Loucy (cell line): Measurements from ENCODE around the gene RSAD1.

Source experiments
- H2AFZ ChIP-seq: fragments of 200-600 bp; sonication (generic); 2 replicates; pipeline ENCODE4 v1.6.0; 2016; ENCODE audit warnings: antibody characterized with exemption, mild to moderate bottlenecking, low read length, moderate library complexity
- H3F3A ChIP-seq: fragments of 200-600 bp; 2 replicates; pipeline ENCODE4 v1.6.0; 2016; ENCODE audit warnings: antibody characterized with exemption, low read depth, mild to moderate bottlenecking
- H3K27me3 ChIP-seq: fragments of 200-600 bp; sonication (generic); 2 replicates; pipeline ENCODE4 v1.6.1; 2014; ENCODE audit warnings: low read length, mild to moderate bottlenecking; ENCODE audit not compliant: insufficient read depth, poor library complexity, severe bottlenecking
- H3K36me3 ChIP-seq: fragments of 200-600 bp; sonication (generic); 2 replicates; pipeline ENCODE4 v1.6.1; 2016; ENCODE audit warnings: low read length; ENCODE audit not compliant: insufficient read depth
- H3K4me1 ChIP-seq: fragments of 200-600 bp; sonication (generic); 2 replicates; pipeline ENCODE4 v1.5.1; 2014; ENCODE audit warnings: low read length, mild to moderate bottlenecking; ENCODE audit not compliant: insufficient read depth, poor library complexity, severe bottlenecking
- H3K4me2 ChIP-seq: fragments of 200-600 bp; sonication (generic); 2 replicates; pipeline ENCODE4 v1.6.0; 2014; ENCODE audit warnings: antibody characterized with exemption, low read length, low read depth, mild to moderate bottlenecking; ENCODE audit not compliant: poor library complexity, severe bottlenecking
- H3K4me3 ChIP-seq: fragments of 200-600 bp; sonication (generic); 2 replicates; pipeline ENCODE4 v1.5.1; 2014; ENCODE audit warnings: low read length, mild to moderate bottlenecking, mixed read lengths; ENCODE audit not compliant: poor library complexity, severe bottlenecking
- H3K79me2 ChIP-seq: fragments of 200-600 bp; sonication (generic); 2 replicates; pipeline ENCODE4 v1.6.1; 2014; ENCODE audit warnings: low read length; ENCODE audit not compliant: insufficient read depth
- H3K9ac ChIP-seq: fragments of 200-600 bp; sonication (generic); 2 replicates; pipeline ENCODE4 v1.6.0; 2014; ENCODE audit warnings: mild to moderate bottlenecking, low read depth, low read length, moderate library complexity; ENCODE audit not compliant: poor library complexity, severe bottlenecking
- H3K9me2 ChIP-seq: fragments of 200-600 bp; sonication (generic); replicated peaks from 2 replicates; pipeline ENCODE4 v1.6.1; 2016; ENCODE audit warnings: low read depth, low read length, mixed read lengths
- H3K9me3 ChIP-seq: fragments of 200-600 bp; sonication (generic); 2 replicates; pipeline ENCODE4 v1.6.1; 2014; ENCODE audit warnings: mild to moderate bottlenecking, antibody characterized with exemption, low read length, low read depth; ENCODE audit not compliant: insufficient read depth
- H4K20me1 ChIP-seq: fragments of 200-600 bp; sonication (generic); 2 replicates; pipeline ENCODE4 v1.6.0; 2014; ENCODE audit warnings: antibody characterized with exemption, low read length, mild to moderate bottlenecking; ENCODE audit not compliant: insufficient read depth, poor library complexity, severe bottlenecking
- CTCF ChIP-seq: fragments of 200-600 bp; sonication (generic); conservative IDR thresholded peaks from 2 replicates; pipeline ENCODE4 v1.5.1; 2014; ENCODE audit warnings: mild to moderate bottlenecking, antibody characterized with exemption, low read length
- EZH2phosphoT487 ChIP-seq: fragments of 200-600 bp; IDR thresholded peaks from 2 replicates; pipeline ENCODE4 v1.6.1; 2018; ENCODE audit warnings: antibody characterized with exemption, mild to moderate bottlenecking, moderate library complexity, borderline replicate concordance

Gene RSAD1

GRCh38 chr17:50523208-50523607, 44.5 kb downstream of the RSAD1 start:
- Histone ChIP-seq H3K4me3 (no peak overlapping the region), H2AFZ (no peak overlapping the region), H3K36me3 (no peaks in the 10 kb centered on the region), H3K9ac (no peak overlapping the region), H3K79me2 (no peaks in the 10 kb centered on the region), H3K9me2 (no peaks in the 10 kb centered on the region), H3K4me2 (no peak overlapping the region), H3K9me3 (no peaks in the 10 kb centered on the region), H3K27me3 (no peaks in the 10 kb centered on the region), H4K20me1 (no peaks in the 10 kb centered on the region), H3K4me1 (no peaks in the 10 kb centered on the region), H3F3A (no peaks in the 10 kb centered on the region)
- TF ChIP-seq EZH2phosphoT487 (no peak), CTCF (no peak)

GRCh38 chr17:50524838-50525237, 46.2 kb downstream of the RSAD1 start:
- Histone ChIP-seq H2AFZ (no peak overlapping the region), H3K4me3 (no peak overlapping the region), H3F3A (no peaks in the 10 kb centered on the region), H3K27me3 (no peaks in the 10 kb centered on the region), H3K9ac (no peak overlapping the region), H3K79me2 (no peaks in the 10 kb centered on the region), H3K4me2 (no peak overlapping the region), H3K36me3 (no peaks in the 10 kb centered on the region), H3K4me1 (no peaks in the 10 kb centered on the region), H3K9me2 (no peaks in the 10 kb centered on the region), H4K20me1 (no peaks in the 10 kb centered on the region), H3K9me3 (no peaks in the 10 kb centered on the region)
- no peak for TF ChIP-seq EZH2phosphoT487
- TF ChIP-seq CTCF, result no peak

- no peak overlapping the region for H3K9ac ChIP-seq
- H3K4me3 ChIP-seq, result no peak overlapping the region
- H3K4me2 ChIP-seq, result no peak overlapping the region
- H2AFZ ChIP-seq, result no peak overlapping the region
- H4K20me1 ChIP-seq, result no peaks in the 10 kb centered on the region
- H3K27me3 ChIP-seq, result no peaks in the 10 kb centered on the region
- no peaks in the 10 kb centered on the region for H3K9me3 ChIP-seq
- H3F3A ChIP-seq, result no peaks in the 10 kb centered on the region
- TF ChIP-seq EZH2phosphoT487 (no peak), CTCF (no peak)
- no peaks in the 10 kb centered on the region for H3K9me2 ChIP-seq
- H3K79me2 ChIP-seq, result no peaks in the 10 kb centered on the region
- no peaks in the 10 kb centered on the region for H3K4me1 ChIP-seq
- no peaks in the 10 kb centered on the region for H3K36me3 ChIP-seq
Measured at GRCh38 chr17:50527155-50527762, 48.6 kb downstream of the RSAD1 start.
